GM12872 (cell line): ENCODE data around the gene TCAIM.
A peak's percentile ranks its signal among the peaks of the same experiment; 100 is the strongest.

ENCODE experiments used
- CTCF ChIP-seq: IDR thresholded peaks from 3 replicates; pipeline ENCODE4 v1.5.1; 2011; ENCODE audit warnings: low read depth, mild to moderate bottlenecking, low read length, moderate library complexity; ENCODE audit not compliant: insufficient read depth

TCAIM gene

GRCh38 chr3:44418549-44418948 lies 80.0 kb downstream of the TCAIM start:
- TF ChIP-seq CTCF = peak; percentile 58

DNA sequence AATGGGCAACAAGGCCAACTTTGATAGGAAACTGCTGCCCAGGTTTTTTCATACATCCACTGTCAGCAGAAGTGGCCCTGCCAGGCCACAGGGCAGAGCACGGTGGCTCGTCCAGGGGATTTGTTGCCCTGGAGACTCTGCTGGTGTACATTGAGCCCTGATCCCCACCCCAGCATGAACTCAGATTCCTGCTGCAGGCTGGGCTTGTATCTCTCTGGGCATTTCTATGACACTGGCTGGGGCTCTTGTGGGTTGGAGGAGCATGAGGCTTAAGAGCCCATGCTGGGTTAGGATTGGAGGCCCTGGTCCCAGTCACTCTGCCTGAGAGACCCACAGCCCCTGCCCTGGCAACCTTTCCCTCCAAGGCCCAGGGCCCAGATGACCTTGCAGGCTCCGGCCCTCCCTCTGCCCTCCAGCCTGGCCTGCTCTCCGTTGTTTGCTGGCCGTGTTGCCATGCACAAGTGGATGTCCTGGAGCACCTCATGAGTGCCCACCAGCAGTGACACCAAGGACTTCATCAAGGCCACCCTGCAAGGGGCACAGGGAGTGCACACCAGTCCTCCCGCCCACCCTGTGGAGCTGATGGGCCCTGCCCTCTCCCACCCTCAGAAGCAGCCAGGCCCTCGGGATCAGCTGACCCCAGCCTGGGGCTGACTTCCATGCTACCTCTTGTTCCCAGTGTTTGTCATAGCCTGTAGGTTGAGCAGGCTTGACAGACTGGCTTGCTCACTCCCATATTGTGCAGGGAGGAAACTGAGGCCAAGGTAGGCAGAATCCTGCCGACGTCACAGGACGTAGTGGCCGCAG lies 80.8 kb downstream of the TCAIM start:
- TF ChIP-seq CTCF = no peak

- no peak for TF ChIP-seq CTCF
Observed at GRCh38 chr3:44419923-44420650, 81.5 kb downstream of the TCAIM start.

- TF ChIP-seq CTCF = no peak
Observed at GRCh38 chr3:44420676-44421075, 82.1 kb downstream of the TCAIM start.

GRCh38 chr3:44421280-44421679 lies 82.7 kb downstream of the TCAIM start:
- TF ChIP-seq CTCF = no peak

GRCh38 chr3:44424758-44425157 lies 86.2 kb downstream of the TCAIM start:
- no peak for TF ChIP-seq CTCF

- TF ChIP-seq CTCF = no peak
Observed at GRCh38 chr3:44427683-44428082, 89.1 kb downstream of the TCAIM start.
